Mesendoderm (in vitro differentiated cells): ENCODE results near the gene LRRC4B.
A peak's percentile ranks its signal among the peaks of the same experiment; 100 is the strongest.
"Not testable (repeated sequence)": the region's sequence is repeated elsewhere in the genome, so short reads cannot be mapped to it uniquely, and the experiment has no call there.

Experiments
- DNase-seq: peaks from one replicate; pipeline ENCODE4 v3.0.0; 2013
- H2AK5ac ChIP-seq: 2 replicates; pipeline ENCODE4 v1.6.1; 2013; ENCODE audit warnings: low read length, inconsistent platforms
- H2BK120ac ChIP-seq: 2 replicates; pipeline ENCODE4 v1.6.1; 2013; ENCODE audit warnings: low read depth, mild to moderate bottlenecking, low read length, moderate library complexity, mixed read lengths
- H2BK15ac ChIP-seq: replicated peaks from 2 replicates; pipeline ENCODE4 v1.6.1; 2013; ENCODE audit warnings: low read depth, mild to moderate bottlenecking, moderate library complexity
- H2BK5ac ChIP-seq: 2 replicates; pipeline ENCODE4 v1.6.1; 2013; ENCODE audit warnings: low read length, inconsistent platforms
- H3K18ac ChIP-seq: 2 replicates; pipeline ENCODE4 v1.6.1; 2013; ENCODE audit warnings: mild to moderate bottlenecking, low read length, mixed read lengths
- H3K23ac ChIP-seq: one replicate; pipeline ENCODE4 v1.6.1; 2013; ENCODE audit warnings: low read length
- H3K27ac ChIP-seq: 2 replicates; pipeline ENCODE4 v1.5.1; 2013; ENCODE audit warnings: low read depth, mild to moderate bottlenecking, inconsistent platforms, low read length, moderate library complexity
- H3K27me3 ChIP-seq: 2 replicates; pipeline ENCODE4 v1.6.1; 2013; ENCODE audit warnings: low read length, control low read depth, mild to moderate bottlenecking, inconsistent platforms; ENCODE audit not compliant: insufficient read depth, poor library complexity
- H3K36me3 ChIP-seq: 2 replicates; pipeline ENCODE4 v1.6.1; 2013; ENCODE audit warnings: low read length, inconsistent platforms; ENCODE audit not compliant: control insufficient read depth, insufficient read depth
- H3K4ac ChIP-seq: one replicate; pipeline ENCODE4 v1.6.1; 2013; ENCODE audit warnings: low read depth, mild to moderate bottlenecking, low read length, moderate library complexity
- H3K4me1 ChIP-seq: 2 replicates; pipeline ENCODE4 v1.6.1; 2013; ENCODE audit warnings: low read depth, low read length, inconsistent platforms; ENCODE audit not compliant: control insufficient read depth
- H3K4me2 ChIP-seq: 2 replicates; pipeline ENCODE4 v1.6.1; 2013; ENCODE audit warnings: low read length
- H3K4me3 ChIP-seq: 2 replicates; pipeline ENCODE4 v1.5.1; 2013; ENCODE audit warnings: mild to moderate bottlenecking, low read length
- H3K56ac ChIP-seq: one replicate; pipeline ENCODE4 v1.6.1; 2013; ENCODE audit warnings: low read length
- H3K79me1 ChIP-seq: 2 replicates; pipeline ENCODE4 v1.6.1; 2013; ENCODE audit warnings: low read length, inconsistent platforms
- H3K79me2 ChIP-seq: 2 replicates; pipeline ENCODE4 v1.6.1; 2013; ENCODE audit warnings: mild to moderate bottlenecking, low read length; ENCODE audit not compliant: control insufficient read depth, insufficient read depth
- H3K9ac ChIP-seq: 2 replicates; pipeline ENCODE4 v1.6.1; 2013; ENCODE audit warnings: low read length, inconsistent platforms
- H4K5ac ChIP-seq: one replicate; pipeline ENCODE4 v1.6.1; 2013; ENCODE audit warnings: low read length
- H4K8ac ChIP-seq: one replicate; pipeline ENCODE4 v1.6.1; 2013; ENCODE audit warnings: low read depth, mild to moderate bottlenecking, control low read depth, low read length, moderate library complexity
- WGBS: extraction: QIAGEN DNeasy Blood & Tissue Kit; methylation state at CpG from one replicate; pipeline ENCODE4 v1.1.7; 2013; ENCODE audit warnings: low lambda C conversion rate, missing lambda C conversion rate; ENCODE audit not compliant: insufficient coverage; ENCODE audit errors: extremely low coverage; 5-methylcytosine and 5-hydroxymethylcytosine counted together

LRRC4B gene

DNA sequence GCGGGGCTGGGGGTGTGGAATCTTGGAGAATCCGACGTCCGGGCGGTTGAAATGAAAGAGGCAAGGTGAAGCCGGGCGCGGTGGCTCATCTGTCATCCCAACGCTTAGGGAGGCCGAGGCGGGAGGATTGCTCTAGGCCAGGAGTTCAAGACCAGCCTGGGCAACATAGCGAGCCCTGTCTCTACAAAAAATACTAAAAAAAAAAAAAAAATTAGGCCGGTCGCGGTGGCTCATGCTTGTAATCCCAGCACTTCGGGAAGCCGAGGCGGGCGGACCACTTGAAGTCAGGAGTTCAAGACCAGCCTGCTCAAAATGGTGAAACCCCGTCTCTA lies 91.4 kb downstream of the LRRC4B start:
- H3K23ac ChIP-seq, result no peak overlapping the region
- H3K79me1 ChIP-seq, result peaks cover 12% of the 10 kb centered on the region
- H4K8ac ChIP-seq, result no peak overlapping the region
- H3K56ac ChIP-seq, result no peak overlapping the region
- H3K18ac ChIP-seq, result no peak overlapping the region
- no peak overlapping the region for H2BK120ac ChIP-seq
- H3K27ac ChIP-seq, result no peak overlapping the region
- peak overlapping the region; percentile 91 for H3K9ac ChIP-seq
- DNase-seq, result no peak
- peaks cover 10% of the 10 kb centered on the region for H3K79me2 ChIP-seq
- H3K4me2 ChIP-seq, result peak overlapping the region; percentile 71
- no peak overlapping the region for H2BK5ac ChIP-seq
- no CpG with 5 or more reads among the region's 20 CpGs for WGBS
- H3K4me1 ChIP-seq, result no peaks in the 10 kb centered on the region
- H2AK5ac ChIP-seq, result no peak overlapping the region
- H2BK15ac ChIP-seq, result no peak overlapping the region
- H3K4me3 ChIP-seq, result peak overlapping the region; percentile 88
- no peaks in the 10 kb centered on the region for H3K27me3 ChIP-seq
- no peak overlapping the region for H4K5ac ChIP-seq
- H3K36me3 ChIP-seq, result no peaks in the 10 kb centered on the region
- no peak overlapping the region for H3K4ac ChIP-seq

GRCh38 chr19:50476224-50476906 lies 91.9 kb downstream of the LRRC4B start, which contains the start of the genes EMC10 and GARIN5A:
TSS of gene EMC10 (plus strand) at chr19:50476507. CDS start at chr19:50476545, 38 bp downstream.
TSS of gene GARIN5A (minus strand) at chr19:50476848. CDS start at chr19:50476388, 460 bp downstream.
- H3K23ac ChIP-seq, result no peak within 1 kb of the TSS
- no CpG with 5 or more reads among the region's 58 CpGs for WGBS
- H3K4me1 ChIP-seq, result no peaks in the 10 kb centered on the region
- no peak within 1 kb of the TSS for H2BK15ac ChIP-seq
- H3K27me3 ChIP-seq, result no peaks in the 10 kb centered on the region
- H3K79me2 ChIP-seq, result peaks cover 10% of the 10 kb centered on the region
- peaks cover 12% of the 10 kb centered on the region for H3K79me1 ChIP-seq
- peak within 1 kb of the TSS; percentile 71 for H3K4me2 ChIP-seq
- no peak within 1 kb of the TSS for H4K8ac ChIP-seq
- H2AK5ac ChIP-seq, result no peak within 1 kb of the TSS
- no peak within 1 kb of the TSS for H3K18ac ChIP-seq
- H2BK5ac ChIP-seq, result no peak within 1 kb of the TSS
- H3K4ac ChIP-seq, result no peak within 1 kb of the TSS
- peak; percentile 98 for DNase-seq
- peak within 1 kb of the TSS; percentile 88 for H3K4me3 ChIP-seq
- H2BK120ac ChIP-seq, result no peak within 1 kb of the TSS
- H4K5ac ChIP-seq, result no peak within 1 kb of the TSS
- H3K9ac ChIP-seq, result peak within 1 kb of the TSS; percentile 91
- H3K36me3 ChIP-seq, result no peaks in the 10 kb centered on the region
- no peak within 1 kb of the TSS for H3K27ac ChIP-seq
- peak within 1 kb of the TSS; percentile 93 for H3K56ac ChIP-seq

- no peak overlapping the region for H3K27ac ChIP-seq
Observed at GRCh38 chr19:50475736-50476223, 92.5 kb downstream of the LRRC4B start.

GRCh38 chr19:50475101-50475568 lies 93.1 kb downstream of the LRRC4B start:
- Histone ChIP-seq H3K36me3 (no peaks in the 10 kb centered on the region), H2BK15ac (no peak overlapping the region), H3K23ac (no peak overlapping the region), H3K56ac (no peak overlapping the region), H3K27me3 (no peaks in the 10 kb centered on the region), H3K4me3 (no peak overlapping the region), H3K79me2 (peaks cover 10% of the 10 kb centered on the region), H3K4me1 (no peaks in the 10 kb centered on the region), H3K79me1 (peaks cover 12% of the 10 kb centered on the region), H2BK120ac (no peak overlapping the region), H3K9ac (no peak overlapping the region), H2BK5ac (no peak overlapping the region), H3K4ac (no peak overlapping the region), H4K8ac (no peak overlapping the region), H3K18ac (no peak overlapping the region), H4K5ac (no peak overlapping the region), H2AK5ac (no peak overlapping the region), H3K4me2 (no peak overlapping the region), H3K27ac (no peak overlapping the region)
- no CpG with 5 or more reads among the region's 12 CpGs for WGBS
- no peak for DNase-seq

More at GRCh38 chr19:50475736-50476223, 92.5 kb downstream of the LRRC4B start:
- no peak overlapping the region for H3K4ac ChIP-seq
- no peak overlapping the region for H2BK5ac ChIP-seq
- no peak overlapping the region for H3K9ac ChIP-seq
- H3K27me3 ChIP-seq, result no peaks in the 10 kb centered on the region
- no peak overlapping the region for H3K56ac ChIP-seq
- H3K18ac ChIP-seq, result no peak overlapping the region
- no peak overlapping the region for H3K23ac ChIP-seq
- H4K5ac ChIP-seq, result no peak overlapping the region
- no peak overlapping the region for H2AK5ac ChIP-seq
- H3K79me1 ChIP-seq, result peaks cover 12% of the 10 kb centered on the region
- H2BK120ac ChIP-seq, result no peak overlapping the region
- H3K36me3 ChIP-seq, result no peaks in the 10 kb centered on the region
- WGBS, result no CpG with 5 or more reads among the region's 29 CpGs
- no peak overlapping the region for H3K4me3 ChIP-seq
- no peak overlapping the region for H4K8ac ChIP-seq
- peaks cover 10% of the 10 kb centered on the region for H3K79me2 ChIP-seq
- DNase-seq, result no peak
- H3K4me2 ChIP-seq, result no peak overlapping the region
- H3K4me1 ChIP-seq, result no peaks in the 10 kb centered on the region
- no peak overlapping the region for H2BK15ac ChIP-seq

- H3K36me3 ChIP-seq, H3K23ac ChIP-seq, H2BK5ac ChIP-seq, H3K4me3 ChIP-seq, H3K4me2 ChIP-seq, H3K27me3 ChIP-seq, H3K9ac ChIP-seq, DNase-seq, H2BK15ac ChIP-seq, H4K5ac ChIP-seq, H3K79me1 ChIP-seq, H2BK120ac ChIP-seq, H3K18ac ChIP-seq, H3K56ac ChIP-seq, H3K79me2 ChIP-seq, H2AK5ac ChIP-seq, H4K8ac ChIP-seq, H3K27ac ChIP-seq, H3K4me1 ChIP-seq, H3K4ac ChIP-seq: not testable (repeated sequence)
- WGBS, result no CpG with 5 or more reads among the region's 3 CpGs
Observed at GRCh38 chr19:50473336-50473735, 94.9 kb downstream of the LRRC4B start.
